Measurements from ENCODE around the gene VAV2.
"Not testable (repeated sequence)": the region's sequence is repeated elsewhere in the genome, so short reads cannot be mapped to it uniquely, and the experiment has no call there.

Gene VAV2

DNA sequence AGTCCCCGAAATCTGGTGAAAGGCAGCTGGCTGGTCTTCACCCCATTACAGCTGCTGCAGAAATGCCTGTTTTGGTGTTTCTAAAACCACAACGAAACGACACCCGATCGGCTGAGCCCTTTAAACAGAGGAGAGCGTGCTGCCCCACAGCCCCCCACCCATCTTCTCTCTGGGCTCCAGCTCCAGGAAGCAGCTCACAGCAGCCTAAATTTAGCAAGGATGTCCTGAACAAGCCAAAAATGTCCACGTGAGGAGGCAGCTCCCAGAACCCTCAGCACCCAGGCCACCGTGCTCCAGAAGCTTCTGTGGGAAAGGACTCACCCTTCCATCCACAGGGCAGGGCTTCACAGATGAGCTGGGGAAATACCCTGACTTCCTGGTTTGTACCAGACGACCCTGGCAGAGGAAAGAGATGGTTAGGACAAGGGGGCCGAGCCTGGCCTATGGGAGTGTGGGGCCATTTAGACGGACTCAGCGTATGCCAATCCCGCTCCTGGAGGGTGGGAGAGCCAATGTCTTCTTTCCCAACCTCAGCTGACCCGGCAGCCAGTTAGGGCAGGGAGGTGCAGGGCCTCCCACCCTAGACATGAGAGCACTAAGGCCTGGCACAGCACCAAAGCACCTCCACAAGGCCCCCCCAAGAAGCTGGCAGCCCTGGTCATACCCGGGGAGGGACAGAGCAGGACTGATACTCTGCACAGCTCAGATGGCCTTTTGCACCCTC lies 214.9 kb downstream of the VAV2 start:
- DNase-seq = no peak

DNA sequence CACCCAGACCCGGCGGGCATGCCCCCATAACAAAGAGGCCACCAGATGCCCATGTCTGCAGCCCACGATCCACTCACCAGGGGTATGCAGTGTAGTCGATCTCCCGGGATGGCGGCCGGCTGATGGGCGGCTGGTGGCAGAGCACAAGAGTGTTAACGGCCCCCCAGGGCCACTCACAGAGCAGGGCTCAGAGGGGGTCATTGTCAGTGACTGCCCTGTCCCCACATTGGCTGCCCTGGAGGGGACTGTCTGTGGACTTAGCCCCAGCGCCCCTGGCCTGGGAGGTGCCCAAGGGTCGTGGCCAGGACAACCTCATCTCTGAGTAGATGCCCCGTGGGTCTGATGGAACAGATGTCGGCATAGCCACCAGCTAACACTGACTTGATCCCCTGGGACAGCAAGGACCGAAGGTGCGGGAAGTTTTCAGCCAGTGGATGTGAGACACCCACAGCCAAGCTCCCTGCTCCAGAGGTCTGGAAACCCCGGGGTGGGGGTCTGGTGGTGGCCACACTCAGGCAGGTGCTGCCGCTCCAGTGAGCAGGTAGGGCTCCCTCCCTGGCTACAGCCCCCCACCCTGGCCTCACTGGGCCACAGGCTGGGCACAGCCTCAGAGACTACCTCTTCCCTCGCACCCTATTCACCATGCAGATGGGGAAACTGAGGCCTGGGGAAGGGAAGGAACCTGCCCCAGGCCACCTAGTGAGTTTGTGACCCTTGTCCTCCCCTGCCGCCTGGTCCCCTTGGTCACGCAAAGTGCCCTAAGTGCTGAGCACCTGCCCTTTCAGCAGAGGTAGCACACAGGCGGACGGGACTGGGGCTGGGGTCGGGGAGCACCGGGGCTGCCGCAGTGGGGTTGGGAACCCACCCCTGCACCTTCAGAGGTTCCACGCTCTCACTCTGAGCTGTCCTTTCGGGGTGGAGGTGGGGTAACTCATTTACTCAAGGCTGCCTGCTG lies 215.9 kb downstream of the VAV2 start:
- DNase-seq = no peak

DNA sequence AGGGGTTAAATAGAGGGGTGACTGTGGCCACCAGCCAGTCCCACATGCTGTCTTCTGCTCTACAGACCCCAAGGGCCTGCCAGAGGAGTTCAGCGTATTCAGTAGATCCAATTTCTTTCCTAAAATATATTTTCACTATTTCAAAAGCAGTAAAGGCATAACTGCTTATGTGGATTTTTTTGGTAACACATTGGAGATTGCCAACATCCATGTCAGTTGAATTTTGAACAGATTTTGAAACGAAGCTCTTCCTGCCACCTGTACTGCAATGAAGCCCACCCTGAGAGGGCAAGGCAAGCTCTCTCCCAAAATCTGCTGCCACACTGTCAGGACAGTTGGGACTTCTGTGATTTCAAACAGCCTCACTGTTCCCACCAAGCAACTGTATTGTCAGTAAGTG lies 216.8 kb downstream of the VAV2 start:
- no peak for DNase-seq

DNA sequence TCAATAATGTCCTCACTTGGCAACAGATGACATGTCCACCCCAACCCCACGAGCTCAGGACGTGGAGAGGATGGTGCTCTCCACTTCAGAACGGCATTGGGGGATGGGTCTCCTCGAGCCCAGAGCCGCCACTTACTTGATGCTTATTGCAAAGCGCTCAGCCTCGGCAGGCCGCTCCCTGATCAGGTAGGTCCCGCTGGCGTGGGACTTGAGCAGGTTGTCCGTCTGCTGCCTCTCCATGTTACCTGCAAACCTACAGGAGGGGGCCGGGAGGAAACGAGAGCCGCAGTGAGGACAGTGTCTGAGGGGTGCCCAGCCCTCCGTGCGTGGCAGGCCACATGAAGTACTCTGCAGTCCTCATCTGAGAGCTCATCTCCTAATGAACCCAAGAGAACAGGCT lies 217.3 kb downstream of the VAV2 start:
- no peak for DNase-seq

DNA sequence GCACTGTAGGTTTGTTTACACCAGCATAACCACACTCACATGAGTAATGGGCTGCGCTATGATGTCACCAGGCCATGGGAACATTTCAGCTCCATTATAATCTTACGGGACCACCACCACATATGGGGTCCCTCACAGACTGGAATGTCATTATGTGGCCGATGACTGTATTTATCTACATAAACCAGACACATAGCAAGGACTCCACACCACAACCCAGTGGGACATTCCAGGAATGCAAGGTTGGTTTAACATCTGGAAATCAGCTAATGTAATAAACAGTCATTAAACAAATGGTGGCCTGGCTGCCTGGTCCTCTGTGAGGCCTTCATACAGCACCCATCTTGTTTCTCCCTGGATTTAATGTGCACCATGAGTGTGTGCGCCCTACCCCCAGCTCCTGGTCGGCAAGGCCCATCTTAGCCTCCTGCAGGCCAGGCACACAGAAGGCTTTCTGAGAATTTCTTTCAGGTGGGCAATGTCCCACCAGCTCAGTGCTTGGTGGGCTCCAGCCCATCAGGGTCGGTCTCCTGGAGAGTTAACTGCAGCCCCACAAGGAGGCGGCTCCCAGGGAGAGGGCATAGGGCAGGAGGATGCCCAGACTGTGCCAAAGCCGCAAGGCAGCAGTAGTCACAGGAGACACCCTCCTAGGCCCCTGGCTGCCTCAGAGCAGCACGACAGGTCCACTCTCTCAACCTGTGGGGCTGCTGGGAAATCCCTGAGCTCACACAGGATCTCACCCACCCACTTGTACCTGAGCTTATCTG lies 218.1 kb downstream of the VAV2 start:
- DNase-seq = no peak

DNA sequence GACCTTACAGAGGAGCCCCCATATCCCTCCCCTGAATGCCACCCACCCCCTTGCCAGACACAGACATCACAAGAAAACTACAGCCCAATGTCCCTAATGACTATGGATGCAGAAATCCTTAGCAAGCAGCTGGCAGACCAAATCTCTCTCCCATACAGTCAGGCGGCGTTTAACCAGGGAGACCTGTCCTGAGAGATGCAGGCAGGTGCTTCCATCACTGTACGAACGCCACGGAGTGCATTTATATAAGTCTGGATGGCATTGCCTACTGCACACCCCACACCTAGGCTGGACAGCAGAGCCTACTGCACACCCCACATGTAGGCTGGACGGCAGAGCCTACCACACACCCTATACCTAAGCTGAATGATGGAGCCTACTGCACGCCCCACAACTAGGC lies 219.5 kb downstream of the VAV2 start:
- DNase-seq = no peak

DNA sequence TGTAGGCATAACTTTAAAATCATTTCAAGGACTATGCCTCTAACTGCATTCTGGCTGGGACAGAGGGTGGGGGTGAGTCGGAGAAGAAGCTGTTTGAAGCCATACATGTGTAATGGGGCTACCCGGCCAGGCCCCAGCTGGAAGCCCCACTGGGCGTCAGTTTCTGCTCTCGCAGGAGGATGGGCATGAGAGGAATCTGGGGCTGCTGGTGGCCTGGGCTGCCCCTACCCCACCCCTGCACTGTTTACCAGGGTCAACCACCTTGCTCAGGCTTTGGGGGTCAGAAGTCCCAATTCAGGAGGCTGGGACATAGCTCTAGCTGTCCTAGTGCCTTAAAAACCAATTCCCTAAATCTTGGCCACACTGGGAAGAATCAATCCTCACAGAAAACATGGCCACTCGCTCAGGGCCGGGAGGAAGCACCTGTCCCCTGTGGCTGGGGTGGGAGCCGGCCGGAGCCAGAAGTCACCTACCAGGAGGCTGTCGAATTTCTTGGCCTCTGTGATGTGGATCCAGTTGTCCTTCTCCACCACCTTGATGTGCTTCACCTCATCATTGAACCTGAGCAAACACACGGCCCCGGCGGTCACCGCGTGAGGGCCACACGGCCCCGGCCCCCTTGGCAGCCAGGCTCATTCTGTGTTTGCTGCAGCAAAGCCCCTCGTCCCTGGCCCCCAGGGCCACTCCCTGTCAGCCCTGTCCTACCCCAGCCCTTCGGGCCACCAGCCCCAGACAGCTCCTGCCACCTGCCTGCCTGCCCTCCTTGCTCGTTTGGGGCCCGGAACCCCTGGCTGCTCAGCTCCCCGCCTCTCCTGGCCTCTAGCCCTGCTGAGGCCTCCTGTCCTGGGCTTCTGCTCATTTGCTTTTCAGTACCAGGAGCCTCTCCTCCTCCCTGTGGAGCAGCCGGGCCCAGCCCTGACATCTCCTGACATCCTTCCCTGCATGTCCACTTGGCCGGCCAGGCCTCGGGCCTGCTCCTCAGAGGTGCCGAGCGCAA lies 220.3 kb downstream of the VAV2 start:
- no peak for DNase-seq

DNA sequence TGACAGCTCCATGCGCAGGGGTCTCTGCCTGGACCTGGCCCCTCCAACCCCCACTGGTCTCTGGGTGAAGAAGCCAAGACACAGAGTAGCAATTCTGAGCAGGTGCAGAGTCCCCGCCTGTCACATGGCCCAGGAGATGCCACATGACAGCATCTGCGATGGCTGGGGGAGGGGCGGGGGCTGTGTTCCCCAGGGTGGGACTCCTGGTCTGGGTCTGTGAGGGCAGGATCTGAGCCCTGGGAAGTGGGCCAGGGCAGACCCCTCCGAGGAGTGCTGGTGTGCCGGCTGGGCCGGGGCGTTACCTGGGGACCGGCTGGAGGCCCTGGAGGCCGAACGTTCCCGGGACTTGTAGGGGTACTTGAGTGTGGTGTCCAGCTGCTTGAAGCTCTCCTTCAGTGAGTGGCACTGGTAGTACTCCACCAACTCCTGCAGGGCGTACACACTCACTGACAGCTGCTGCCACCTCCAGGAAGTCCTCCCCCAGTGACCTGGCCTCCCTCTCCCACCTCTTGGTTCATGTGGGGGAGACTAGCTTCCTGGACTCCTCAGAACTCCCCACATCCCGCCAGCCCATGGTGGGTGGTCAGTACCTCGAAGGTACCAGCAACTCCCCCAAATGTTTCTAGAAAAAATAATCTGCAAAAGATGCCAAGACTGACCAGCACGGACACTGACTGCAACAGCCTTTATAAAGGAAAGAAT lies 221.9 kb downstream of the VAV2 start:
- DNase-seq = no peak

DNA sequence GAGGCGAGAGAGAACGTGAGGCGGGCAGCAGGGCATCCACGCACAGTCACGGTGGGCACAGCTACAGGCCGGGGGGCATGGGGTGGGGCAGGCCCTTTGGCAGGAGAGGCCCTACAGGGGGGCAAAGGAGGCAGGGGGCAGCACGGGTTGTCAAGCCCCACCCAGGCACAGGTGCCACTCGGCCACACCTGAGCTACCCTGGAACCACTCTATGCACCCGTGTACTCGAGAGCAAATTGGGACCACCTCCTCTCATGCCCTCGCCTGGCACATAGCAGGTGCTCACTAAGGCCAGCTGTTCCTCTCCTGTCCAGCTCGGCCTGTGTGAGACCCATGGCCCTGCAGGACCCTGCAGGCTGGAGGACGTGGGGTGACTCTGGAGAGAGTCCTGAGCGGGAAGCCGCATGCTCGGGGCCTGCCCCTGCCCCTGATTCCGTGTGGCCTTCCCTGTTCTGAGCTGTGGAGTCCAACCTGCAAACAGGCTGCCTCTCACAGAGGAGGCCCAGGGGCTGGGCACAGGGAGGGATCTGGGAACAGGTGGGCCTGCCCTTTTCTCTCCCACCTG lies 222.5 kb downstream of the VAV2 start:
- no peak for DNase-seq

DNA sequence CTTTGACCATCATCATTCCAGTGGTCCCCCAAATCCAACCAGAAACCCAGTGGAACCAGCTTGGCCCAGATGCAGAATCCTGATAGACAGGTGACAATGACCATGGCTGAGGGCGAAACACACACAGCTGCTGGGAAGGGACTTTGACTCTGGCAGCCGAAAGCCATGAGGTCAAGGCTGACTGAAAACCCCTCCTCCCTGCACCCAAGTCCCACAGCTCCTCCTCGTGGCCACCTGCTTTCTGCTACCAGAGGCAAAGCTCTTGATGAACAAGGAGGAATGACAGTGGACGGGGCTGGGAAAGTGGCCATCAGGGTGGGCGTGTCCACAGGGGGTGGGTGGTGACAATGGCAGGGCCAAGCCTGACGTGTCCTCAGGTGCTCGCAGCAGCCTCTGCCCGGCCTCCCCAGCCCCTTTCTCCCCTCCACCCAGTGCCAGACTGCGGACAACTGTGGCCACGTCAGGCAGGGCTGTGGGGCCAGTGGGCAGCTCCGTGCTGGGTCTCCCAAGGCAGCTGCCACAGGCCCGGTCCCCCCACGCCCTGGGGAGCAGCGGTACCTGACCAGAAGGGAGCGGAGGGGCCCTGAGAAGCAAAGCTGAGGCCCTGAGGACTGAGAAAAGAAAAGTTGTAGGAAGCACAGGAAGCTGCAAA lies 223.1 kb downstream of the VAV2 start:
- no peak for DNase-seq

DNA sequence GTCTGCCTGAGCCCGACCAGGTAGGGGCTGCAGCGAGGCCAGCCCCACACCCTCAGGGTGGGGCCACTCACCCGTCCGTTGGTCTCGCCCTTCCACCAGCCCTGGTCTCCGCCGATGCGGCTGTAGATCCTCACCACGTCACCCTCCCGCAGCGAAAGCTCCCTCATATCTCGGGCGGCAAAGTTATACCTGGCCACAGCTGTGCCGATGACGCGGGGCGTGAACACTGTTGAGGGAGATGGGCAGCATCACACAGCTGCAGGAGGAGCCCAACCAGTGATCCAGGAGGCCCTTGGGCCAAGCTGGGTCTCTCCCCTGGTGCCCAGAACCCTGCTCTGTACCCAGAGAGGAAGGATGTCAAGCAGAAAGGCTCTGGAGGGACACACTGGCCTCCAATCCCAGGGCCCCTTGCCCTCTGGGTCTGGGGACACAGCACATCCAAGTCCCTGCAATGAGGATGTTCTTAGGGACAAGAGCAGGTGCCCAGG lies 223.7 kb downstream of the VAV2 start:
- no peak for DNase-seq

DNA sequence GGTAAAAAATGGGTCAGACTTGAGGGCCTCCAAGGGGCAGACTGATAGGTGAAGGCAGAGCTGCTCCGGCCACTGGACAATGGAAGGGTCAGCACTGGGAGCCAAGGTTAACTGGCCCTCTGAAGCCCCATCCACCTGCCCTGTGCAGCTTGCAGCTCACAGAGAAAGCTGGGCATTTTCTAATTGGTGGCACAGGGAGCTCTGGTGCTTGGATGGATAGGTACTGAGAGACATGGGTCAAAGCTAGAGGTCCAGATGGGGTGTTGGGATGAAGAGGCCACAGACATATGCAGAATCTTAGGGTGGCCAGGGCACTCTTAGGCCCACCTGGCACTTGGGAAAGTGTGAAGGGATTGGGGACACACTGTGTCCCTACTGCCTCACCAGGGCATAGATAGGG lies 224.5 kb downstream of the VAV2 start:
- no peak for DNase-seq

DNA sequence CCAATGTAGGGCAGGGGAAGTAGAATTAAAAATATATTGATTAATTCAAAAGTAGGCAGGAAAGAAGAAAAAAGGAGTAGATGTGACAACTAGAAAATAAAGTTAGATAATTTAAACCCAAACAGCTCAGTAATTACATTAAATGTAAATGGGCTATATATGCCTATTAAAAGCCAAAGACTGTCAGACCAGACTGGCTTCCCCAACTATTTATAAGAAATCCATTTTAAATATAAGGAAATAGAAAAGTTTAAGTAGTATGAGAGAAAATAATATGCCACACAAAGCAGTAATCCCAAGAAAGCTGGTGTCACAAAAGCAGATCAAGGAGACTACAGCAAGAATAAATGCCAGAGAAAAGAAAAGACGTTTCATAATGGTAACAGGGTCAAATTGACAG lies 225.1 kb downstream of the VAV2 start:
- no peak for DNase-seq

DNA sequence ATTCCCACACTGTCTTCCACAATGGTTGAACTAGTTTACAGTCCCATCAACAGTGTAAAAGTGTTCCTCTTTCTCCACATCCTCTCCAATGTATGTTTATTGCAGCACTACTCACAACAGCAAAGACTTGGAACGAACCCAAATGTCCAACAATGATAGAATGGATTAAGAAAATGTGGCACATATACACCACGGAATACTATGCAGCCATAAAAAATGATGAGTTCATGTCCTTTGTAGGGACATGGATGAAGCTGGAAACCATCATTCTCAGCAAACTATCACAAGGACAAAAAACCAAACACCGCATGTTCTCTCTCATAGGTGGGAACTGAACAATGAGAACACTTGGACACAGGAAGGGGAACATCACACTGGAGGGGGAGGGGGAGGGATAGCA lies 225.9 kb downstream of the VAV2 start:
- DNase-seq = not testable (repeated sequence)

DNA sequence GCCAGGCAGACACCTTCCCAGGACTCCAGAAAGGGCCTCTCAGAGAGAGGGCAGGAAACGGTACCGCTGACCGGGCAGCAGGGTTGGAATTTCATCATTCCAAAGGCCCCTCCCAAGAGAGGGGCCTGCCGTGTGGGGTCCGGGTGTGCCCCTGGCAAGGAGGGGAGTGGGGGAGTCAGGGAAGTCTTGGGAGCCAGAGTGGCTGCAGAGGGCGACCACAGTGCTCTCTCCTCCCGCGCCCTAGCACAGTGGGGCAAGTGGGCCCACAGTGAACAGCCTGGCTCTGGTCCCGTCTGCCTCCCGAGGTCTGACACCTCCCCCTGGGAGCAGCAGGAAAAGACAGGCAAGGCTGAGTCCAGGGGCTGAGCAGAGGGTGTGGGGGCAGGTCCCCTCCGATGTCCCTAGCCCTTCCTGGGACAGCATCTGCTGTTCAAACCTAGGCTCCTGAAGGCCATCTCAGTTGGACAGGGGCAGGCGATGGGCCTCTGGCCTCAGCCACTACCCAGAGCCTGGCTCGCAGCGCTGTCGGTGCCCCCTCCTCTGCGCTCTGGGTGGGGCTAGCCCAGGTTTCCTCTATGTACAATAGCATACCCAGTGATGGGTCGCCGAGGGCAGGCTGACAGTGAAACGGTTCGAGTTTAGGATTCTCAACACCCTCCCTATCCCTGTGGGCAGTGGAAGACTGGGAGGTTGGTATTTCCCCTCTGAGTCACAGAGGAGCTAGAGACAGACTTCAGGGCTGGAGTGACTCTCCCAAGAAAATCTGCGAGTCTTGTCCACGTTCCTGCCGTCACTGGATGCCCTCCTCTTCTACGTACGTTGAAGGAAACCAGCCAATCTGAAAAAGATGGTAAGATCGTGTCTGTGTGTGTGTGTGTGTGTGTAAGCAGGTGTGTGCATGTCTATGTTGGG lies 228.6 kb downstream of the VAV2 start:
- no peak for DNase-seq

DNA sequence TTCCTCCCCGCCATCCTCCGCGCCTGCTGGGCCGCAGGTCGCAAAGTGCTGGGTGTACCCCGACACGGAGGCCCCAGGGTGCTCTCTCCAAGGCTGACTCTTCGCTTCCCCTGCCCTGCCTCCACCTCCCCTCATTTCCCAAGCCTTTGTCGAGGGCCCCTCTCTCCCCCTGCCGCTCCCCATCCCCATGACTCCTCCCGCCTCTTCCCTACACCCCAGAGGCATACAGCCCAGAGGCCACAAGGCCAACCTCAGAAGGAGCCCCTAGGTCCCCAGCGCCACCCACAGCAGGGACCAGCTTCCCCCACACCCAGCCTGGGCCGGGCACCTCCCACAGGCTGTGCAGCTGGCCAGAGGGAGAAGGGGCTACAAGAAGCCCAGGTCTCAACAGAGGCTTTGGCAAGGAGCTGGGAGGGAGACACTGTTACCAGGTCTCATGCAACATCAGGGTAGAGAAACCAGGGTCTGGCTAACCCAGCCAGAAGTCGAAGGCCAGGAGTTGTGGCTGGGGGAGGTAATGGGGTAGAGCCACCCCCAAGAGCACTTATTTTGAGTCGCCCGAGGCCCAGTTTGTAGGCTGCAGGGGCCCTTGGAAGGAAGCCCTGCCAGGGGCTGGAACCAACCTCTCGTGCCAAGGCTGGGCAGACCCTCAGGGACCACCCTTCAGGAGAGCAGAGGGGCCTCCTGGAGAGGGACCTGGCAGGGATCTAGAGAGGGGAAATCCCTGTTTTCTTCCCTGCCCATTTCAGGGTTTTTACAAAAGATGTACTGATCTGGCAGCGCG lies 229.4 kb downstream of the VAV2 start:
- DNase-seq = no peak

DNA sequence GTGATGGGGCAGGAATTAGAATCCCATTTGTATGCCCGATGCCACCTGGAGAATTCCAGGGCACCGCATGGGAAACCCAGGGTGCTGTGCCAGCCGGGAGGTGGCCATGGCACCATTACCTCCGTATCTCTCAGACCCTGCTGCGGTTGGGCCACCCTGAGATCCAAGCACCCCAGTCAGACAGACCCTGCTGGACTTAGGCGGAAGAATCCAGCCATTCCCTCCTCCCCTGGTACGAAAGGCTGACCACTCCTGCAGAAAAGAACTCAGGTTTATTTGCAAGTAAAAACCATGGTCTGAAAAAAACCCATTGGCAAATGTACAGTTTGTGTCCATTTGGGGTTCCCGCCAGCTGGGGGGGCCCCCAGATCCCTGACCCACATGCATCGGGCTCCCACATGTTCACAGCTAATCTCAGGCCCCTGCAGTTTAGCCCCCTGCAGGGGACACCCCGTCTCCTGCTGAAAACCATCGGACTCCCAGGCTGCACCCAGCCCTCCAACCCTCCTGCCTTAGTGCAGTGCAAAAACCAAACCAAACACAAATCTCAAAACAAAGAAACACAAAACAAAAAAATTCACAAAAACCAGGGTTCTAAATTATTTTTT lies 230.4 kb downstream of the VAV2 start:
- no peak for DNase-seq

DNA sequence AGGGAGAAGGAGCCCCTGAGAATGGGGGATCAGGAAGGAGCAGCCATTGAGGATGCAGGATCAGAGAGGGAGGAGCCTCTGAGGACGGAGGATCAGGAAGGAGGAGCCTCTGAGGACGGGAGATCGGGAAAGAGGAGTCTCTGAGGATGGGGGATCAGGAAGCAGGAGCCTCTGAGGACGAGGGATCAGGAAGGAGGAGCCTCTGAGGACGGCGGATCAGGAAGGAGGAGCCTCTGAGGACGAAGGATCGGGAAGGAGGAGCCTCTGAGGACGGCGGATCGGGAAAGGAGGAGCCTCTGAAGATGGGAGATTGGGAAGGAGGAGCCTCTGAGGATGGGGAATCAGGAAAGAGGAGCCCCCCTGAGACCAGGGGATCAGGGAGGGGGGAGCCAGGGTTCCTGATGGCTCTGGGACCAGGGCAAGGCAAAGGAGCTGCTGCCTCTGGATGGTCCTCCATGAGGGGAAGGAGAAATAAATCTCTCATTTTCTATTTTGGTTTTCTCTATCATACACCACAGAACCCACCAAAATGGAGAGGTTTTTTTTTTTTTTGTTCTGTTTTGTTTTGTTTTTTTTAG lies 231.3 kb downstream of the VAV2 start:
- DNase-seq = no peak

Measured in CD4-positive, alpha-beta T cell treated with Interferon gamma for 1 hour (primary cell).